CMK (cell line): ENCODE data around the gene CCT5.
"Not testable (repeated sequence)": the region's sequence is repeated elsewhere in the genome, so short reads cannot be mapped to it uniquely, and the experiment has no call there.

ENCODE experiments used
- DNase-seq: peaks from one replicate; pipeline ENCODE4 v3.0.0-alpha.2; 2010; ENCODE audit warnings: low read depth

CCT5 gene

DNA sequence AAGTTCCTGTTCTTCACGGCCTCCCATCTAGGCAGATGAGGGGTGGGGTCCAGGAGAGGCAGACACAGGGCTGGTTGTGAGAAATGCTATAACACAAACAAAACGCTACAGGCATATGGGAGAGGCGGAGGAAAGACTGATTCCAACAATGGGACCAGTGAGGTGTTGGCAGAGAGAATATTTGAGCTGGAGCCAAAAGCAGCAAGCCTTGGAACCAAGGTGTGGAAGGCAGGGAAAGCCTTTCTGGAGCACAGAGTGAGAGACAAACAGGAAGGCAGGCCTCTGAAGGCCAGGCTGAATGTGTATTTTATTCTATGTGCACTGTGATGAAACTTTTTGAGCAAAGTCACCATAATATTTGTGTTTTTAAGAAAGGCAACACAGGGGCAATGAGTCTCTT, 3.3 kb upstream of the CCT5 start:
- no peak for DNase-seq

DNA sequence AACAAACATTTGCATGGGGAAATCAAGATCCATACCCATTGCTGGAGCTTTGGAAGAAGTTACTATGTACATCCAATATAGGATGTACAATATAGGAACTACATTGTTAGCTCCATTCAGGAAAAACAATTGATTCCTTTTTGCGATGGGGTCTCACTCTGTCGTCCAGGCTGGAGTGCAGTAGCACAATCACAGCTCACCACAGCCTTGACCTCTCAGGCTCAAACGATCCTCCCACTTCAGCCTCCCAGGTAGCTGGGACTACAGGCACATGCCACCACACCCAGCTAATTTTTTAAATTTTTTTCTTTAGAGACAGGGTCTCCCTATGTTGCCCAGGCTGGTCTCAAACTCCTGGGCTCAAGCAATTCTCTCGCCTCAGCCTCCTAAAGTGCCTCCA, 2.9 kb upstream of the CCT5 start:
- DNase-seq: not testable (repeated sequence)

DNA sequence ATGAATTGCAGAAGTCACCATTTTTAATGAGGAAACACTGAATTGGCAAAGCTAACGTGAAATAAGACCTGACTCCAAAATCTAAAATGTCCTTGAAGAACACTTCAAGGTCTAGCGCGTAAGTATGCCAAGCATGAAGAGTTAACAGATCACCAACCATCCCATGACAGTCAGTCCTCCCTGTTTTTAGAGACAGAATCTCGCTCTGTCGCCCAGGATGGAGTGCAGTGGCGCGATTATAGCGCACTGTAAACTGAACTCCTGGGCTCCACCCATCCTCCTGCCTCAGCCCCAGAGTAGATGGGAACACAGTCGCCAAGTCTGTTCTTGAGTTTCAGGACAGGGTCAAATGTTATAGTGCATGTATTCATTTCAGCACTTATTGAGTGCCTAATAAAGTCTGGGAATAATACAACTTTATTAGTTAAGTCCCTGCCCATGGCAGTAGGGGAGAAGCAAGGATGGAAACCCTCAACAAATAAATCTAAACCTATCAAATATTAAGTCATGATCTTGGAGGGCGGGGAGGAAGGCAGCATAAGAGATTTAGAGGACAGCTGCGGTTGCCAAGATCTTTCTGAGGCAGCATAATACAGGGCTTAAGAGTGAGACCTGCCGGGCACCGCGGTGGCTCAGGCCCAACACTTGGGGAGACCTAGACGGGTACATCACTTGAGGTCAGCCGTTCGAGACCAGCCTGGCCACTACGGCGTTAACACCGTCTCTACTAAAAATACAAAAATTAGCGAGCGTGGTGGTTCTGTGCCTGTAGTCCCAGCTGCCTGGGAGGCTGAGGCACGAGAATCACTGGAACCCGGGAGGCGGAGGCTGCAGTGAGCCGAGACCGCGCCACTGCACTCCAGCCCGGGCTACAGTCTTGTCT, 1.5 kb upstream of the CCT5 start:
- DNase-seq: no peak

DNA sequence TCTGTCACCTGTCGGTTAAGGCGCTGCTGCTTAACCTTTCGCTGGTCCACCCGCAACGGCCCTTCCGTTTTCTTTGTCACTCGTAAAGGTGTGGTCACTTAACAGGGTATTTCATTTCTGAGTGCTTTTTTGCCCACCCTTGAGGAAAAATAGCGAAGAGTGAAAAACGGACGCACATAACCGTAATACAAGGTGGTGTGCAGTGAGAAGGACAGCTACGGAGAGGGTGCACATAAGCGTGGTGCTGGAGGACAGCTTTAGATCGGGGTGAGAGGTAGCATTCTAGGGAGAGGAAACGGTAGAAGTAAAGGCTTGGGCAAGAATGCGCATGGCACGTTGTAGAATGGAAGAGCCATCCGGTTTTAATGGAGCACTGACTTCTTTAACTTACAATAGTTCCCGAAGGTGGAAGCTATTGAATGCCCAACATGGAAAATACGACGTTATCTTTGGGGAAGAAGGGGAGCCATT, 761 bp downstream of the CCT5 start:
- DNase-seq: peak; percentile 52

DNA sequence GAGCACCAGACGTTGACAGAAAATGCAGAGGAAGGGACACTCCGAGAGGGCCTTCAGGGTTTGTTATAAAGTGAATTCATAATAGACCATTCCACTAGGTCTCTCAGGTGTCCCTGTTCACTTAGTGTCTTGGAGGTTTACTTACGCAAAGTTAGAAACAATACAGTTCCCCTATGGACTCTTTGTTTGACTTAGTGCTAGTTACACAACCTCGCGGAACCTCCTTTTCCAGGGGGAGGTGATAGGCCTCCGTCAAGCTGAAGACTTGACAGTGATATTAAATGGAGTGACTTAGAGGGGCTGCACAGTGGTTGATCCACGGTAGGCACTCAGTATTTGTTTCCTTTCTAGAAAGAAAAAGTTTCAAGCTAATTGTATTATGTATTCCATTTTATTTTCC, 1.3 kb downstream of the CCT5 start:
- DNase-seq: no peak

DNA sequence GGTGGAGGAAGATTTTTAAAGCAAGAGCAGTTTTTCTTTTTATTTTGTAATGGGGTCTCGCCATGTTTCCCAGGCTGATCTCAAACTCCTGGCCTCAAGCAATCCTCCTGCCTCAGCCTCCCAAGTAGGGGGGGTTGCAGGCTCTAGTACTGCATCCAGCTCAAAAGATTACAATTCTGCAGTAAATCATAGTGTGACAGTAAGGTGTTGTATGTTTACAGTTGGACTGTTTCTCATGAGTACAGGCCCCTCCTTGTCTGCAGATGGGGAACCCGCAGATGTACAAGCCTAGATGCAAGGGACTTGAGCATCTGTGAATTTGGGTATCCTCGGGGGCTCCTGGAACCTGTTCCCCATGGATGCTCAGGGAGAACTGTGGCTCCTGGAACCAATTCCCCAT, 3.3 kb downstream of the CCT5 start:
- DNase-seq: no peak

DNA sequence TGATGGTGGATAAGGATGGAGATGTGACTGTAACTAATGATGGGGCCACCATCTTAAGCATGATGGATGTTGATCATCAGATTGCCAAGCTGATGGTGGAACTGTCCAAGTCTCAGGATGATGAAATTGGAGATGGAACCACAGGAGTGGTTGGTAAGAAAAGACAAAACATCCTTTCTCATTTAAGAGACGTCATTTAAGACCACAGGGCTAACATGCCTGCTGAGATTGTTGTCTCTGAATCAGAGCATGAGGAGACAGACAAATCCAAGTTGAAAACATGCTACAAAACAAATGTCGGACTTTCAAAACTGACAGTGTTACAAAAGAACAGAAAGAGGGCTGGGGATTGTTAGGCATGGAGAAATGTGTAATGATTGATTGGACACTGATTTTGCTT, 4.6 kb downstream of the CCT5 start:
- no peak for DNase-seq

DNA sequence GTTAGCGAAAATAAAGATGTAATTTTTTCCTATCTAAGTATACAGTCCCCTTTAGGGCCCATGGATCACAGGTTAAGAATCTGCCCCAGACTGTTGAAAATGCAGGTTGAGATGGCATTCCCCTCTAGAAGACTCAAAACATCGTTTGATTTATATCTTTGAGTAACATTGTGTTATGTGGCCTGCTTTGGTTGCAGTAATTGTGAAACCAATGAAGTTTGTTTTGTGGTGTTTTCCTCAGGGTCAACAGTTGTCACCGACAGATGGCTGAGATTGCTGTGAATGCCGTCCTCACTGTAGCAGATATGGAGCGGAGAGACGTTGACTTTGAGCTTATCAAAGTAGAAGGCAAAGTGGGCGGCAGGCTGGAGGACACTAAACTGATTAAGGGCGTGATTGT, 7.8 kb downstream of the CCT5 start:
- DNase-seq: no peak

DNA sequence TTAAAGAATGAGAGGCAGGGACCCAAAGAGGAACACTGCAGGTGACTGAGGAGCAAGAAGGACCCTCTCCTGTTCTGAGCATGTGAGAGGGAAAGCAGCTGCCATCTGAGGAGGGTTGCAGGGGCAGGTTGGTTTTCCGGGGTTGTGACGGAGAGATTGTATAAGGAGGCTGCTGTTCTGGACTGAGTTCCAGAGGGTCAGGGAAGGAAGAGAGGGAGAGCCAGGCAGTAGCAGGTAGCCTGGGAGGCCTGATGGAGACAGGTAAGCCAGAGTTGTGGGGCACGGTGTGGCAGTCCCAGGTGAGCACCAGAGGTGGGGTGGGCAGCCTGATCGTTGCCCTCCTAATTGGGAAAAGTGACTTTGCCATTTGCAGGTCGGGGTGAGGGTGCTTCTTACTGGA, 9.8 kb downstream of the CCT5 start:
- DNase-seq: no peak

DNA sequence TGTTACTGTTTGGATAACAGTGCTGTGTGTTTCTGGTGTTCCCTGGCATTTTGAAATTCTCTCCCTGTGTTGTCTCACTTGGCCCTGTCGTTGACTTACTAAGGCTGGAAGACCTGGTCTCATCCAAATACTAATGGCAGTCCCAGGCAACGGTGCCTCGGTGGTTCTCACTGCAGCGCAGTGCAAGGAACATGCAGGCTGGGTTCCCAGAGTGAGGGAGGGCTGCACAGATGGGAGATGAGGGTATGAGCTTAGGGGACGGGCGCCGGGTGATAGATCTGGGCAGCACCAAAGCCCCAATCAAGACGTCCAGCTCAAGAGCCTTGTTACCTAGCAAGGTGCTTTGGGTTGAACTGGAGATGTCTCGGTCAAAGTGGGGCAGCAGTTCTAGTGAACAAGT, 11.0 kb downstream of the CCT5 start:
- DNase-seq: no peak

DNA sequence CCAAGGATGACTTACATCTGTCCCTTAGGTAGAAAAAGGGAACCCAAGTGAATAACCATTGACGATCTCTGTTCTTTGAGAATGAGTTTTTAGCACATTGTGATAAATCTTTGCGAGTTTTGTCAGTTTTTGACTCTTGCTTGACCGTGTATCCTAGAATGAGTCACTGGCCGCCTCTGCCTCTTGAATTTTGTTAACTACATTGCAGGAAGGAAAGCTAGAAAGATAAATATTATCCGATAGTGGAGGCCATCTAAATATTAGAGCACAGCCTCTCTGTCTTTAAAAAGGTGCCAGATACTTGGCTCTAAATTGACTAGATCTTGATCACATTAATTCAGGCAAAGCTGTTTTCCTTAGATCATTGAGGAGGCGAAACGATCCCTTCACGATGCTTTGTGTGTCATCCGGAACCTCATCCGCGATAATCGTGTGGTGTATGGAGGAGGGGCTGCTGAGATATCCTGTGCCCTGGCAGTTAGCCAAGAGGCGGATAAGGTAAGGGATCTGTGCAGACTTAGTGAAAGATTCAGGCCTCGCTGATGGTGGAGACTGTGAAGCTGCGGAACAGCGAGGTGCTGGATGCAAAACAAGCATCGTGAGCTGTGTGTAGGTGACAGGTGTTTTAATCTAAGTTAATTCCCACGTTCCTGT, 12.2 kb downstream of the CCT5 start:
- no peak for DNase-seq

DNA sequence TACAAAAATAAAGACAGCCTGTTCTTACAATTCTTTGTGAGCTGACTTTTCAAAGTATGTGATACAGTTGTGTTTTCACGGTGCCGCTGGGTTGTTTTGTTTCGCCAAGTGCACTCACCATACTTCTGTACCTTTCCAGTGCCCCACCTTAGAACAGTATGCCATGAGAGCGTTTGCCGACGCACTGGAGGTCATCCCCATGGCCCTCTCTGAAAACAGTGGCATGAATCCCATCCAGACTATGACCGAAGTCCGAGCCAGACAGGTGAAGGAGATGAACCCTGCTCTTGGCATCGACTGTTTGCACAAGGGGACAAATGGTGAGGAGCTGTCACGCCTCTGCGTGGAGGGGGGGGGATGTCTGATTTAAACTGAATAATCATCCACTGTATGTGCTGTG, 12.9 kb downstream of the CCT5 start:
- no peak for DNase-seq

DNA sequence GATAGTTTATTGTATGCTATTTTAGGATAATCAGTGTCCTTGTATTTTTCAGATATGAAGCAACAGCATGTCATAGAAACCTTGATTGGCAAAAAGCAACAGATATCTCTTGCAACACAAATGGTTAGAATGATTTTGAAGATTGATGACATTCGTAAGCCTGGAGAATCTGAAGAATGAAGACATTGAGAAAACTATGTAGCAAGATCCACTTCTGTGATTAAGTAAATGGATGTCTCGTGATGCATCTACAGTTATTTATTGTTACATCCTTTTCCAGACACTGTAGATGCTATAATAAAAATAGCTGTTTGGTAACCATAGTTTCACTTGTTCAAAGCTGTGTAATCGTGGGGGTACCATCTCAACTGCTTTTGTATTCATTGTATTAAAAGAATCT, 14.5 kb downstream of the CCT5 start:
- no peak for DNase-seq

DNA sequence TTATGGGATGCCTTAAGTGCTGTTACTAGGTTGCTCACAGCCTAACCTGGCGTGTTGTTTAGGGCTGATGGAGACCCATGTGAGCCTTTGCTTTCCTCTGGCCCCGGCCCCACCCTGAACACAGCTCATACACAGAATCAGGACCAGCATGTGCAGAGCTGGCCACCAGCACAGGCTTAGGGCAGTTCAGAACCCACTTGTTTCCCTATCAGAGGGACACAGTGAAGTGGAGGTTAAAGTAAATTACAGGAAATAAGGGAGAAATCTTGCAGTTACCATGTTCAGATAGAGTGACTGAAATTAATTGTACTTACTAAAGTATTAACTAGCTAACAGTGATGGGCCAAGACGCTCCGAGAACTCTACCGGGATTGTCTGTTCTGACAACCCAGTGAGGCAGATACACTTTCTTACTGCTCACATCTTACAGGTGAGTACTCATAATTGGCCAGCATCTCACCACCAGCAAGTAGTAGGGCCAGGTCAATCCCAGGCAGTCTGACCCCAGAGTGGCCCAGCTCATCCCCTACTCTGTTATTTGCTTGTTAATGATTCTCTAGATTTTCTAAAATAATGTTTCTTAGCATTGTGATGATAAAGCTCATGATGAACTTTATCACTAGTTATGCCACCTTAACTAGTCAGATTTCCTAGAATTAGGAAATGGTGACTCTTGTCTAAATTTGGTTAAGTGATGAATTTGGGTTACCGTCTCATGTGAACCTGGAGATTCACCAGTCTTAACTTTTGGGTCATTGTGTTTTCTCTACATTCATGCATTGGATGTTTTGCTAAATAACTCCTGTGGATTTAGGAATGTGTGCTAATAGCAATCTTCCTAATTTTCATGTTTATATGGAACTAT, 15.4 kb downstream of the CCT5 start:
- no peak for DNase-seq

DNA sequence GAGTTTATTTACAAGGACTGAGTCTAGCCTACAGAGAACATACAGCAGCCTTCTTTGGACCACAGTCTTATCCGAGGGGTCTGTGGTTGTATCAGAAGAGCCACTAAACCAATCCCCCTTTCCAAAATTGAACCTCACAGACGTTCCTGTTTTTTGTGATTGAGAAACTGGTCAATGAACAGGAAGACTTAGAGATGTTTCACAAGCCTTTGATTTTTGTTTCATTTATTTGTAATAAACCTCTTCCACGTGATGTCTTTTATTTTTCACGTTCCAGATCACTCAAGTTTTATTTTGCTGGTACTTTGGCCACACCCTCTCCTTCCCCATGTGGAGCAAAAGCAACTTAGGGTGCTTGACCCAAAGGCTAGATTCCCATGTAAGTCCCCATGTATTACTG, 16.1 kb downstream of the CCT5 start:
- DNase-seq: no peak

DNA sequence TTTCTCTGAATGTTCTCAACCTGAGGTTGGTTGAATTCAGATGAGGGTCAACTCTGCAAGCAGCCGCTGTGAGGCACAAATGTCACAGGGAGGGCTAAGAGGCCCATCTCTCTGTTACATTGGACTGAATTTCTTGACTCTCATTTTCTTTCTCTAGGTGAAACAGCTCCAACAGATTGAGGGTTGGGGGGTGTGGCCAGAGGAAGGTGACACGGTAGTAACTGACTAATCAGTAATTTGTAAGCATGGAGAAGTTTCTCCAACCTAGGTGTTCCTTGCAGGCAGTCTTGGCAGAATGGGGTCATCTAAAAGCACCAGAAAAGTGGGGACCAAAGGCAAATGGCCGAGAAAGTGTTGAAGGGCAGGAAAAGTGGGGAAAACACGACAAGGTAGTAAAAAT, 16.8 kb downstream of the CCT5 start:
- no peak for DNase-seq

DNA sequence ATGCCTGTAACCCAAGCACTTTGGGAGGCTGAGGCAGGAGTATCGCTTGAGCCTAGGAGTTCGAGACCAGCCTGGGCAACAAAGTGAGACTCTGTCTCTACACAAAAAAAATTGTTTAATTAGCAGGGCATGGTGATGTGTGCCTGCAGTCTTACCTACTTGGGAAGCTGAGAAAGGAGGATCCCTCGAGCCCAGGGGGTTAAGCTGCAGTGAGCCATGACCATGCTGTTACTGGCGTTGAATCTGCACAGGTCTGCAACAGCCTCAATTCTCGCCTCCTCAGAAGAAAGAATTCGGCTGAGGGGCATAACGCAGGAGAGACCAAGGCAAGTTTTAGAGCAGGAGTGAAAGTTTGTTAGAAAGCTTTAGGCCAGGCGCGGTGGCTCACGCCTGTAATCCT, 18.0 kb downstream of the CCT5 start:
- DNase-seq: no peak

DNA sequence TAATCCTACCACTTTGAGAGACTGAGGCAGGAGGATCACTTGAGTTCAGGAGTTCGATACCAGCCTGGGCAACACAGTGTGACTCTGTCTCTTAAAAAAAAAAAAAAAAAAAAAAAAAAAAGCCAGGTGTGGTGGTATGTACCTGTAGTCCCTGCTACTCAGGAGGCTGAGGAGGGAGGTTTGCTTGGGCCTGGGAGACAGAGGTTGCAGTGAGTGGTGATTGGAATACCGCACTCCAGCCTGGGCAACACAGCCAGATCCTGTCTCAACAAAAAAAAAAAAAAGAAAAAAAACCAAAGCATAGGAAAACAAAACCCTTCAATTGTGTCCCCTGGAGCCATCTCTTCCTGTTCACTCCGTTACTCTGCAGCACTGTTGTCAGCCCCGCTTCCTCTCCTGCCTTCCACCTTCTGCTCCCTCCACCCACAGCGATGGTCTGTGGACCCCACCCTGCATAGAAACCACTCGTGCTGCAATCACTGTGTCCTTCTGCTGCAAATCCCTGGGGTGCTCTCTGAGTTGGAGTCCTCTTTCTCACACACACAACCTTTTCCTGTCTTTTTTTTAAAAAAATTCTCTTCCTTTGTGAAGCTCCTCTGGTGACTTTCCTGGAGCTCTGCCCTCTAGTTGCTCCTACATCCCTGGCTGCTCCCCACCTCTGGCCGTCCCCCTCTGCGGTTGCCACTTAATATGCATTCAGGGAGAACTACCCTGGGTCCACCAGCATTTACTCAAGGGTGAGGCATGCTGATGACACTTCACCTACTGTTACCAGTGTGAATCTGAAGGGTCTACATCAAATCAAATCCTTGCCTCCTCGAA, 22.2 kb downstream of the CCT5 start:
- DNase-seq: no peak

DNA sequence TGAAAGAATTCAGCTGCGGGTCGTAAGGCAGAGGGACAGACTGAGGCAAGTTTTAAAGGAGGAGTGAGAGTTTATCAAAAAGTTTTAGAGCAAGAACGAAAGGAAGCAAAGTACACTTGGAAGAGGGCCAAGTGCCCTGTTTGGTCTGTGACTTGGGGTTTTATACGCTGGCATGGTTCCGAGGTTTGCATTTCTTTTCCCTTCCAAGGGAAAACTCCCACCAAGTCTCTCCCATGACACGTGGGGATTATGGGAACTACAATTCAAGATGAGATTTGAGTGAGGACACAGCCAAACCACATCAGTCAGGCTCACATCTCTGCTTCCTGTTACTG, 22.8 kb downstream of the CCT5 start:
- not testable (repeated sequence) for DNase-seq

DNA sequence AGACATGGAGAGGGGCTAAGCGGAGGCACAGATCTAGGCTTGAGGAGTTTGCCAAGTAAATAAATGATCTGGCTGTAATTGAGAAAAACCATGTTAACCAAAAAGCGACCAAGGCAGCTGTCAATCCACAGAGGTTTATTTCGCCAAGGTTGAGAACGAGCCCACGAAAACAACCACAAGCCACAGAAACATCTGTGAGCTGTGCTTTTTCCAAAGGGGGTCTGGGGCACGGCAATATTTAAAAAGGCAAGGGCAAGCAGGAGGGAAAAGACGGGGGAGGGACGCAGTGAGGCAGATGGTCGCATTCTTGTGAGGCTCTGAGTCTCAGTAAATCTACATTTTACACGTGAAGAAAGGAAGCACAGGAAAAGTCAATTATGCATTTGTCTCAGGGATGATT, 25.4 kb downstream of the CCT5 start:
- DNase-seq: no peak

DNA sequence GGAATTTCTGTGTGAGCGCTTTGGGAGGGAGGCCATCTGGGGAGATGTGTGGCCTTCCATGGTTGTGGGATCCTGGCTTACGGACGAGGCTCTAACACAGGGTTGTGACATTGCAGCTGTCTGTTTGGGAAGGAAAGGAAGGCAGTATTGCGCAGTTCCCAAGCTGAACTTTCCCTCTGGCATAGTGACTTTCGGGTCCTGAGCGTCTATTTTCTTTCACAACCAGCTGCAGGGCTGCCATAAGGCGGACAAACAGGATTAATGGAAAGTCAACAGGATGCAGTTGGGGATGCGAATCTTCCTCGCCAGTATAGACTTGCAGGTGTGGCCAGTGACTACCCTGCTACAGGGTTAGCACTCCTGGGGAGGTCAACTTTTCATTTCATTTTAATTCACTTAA, 25.9 kb downstream of the CCT5 start:
- no peak for DNase-seq

DNA sequence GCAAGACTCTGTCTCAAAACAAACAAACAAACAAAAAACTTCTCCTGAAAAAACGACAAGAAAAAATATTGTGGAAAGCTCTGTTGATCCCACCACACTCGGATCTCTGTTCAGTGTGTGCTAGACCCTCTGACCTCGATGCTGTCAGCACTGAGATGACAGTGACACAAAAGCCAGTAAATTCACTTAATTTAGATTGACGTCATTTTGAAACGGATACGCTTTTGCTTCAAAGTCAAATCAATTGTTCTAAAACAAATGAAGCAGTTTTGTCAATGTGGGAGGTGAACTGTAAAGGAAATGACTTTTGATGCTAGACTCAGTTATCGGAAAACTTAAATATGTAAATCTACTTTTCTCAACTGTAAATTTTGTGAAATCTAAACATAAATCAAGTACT, 26.6 kb downstream of the CCT5 start:
- DNase-seq: no peak
